Fibroblast of the aortic adventitia (primary cell): ENCODE measurements around the gene RALA. TPM values are rescaled to one million over a fixed set of nuclear protein-coding genes. Genes with fewer than 3 reads are reported as not detected.
"Not testable (repeated sequence)": the region's sequence is repeated elsewhere in the genome, so short reads cannot be mapped to it uniquely, and the experiment has no call there.

Source experiments
- DNase-seq: peaks from one replicate; pipeline ENCODE4 v3.0.0-alpha.2; 2010; ENCODE audit warnings: low read depth
- H3K4me3 ChIP-seq: 2 replicates; pipeline ENCODE4 v1.5.1; 2011; ENCODE audit warnings: low read depth, mild to moderate bottlenecking, control low read depth, low read length, moderate library complexity
- CTCF ChIP-seq: IDR thresholded peaks from 2 replicates; pipeline ENCODE4 v1.5.1; 2011; ENCODE audit warnings: mild to moderate bottlenecking, low read length, control low read depth, inconsistent platforms; ENCODE audit not compliant: insufficient read depth
- total RNA-seq: library from RNA; depleted of rRNA; stranded (reverse); fragments of >200 nt; gene quantifications from 2 replicates; pipeline ENCODE4 v1.2.3, GENCODE V29; 2012; ENCODE audit warnings: low replicate concordance

The RALA gene
- total RNA-seq, 1 donor = 42.7 TPM

GRCh38 chr7:39676346-39676745 lies 53.0 kb downstream of the RALA start:
- no peak for DNase-seq
- TF ChIP-seq CTCF = no peak
- no peak overlapping the region for H3K4me3 ChIP-seq

- peak; percentile 46 for DNase-seq
- H3K4me3 ChIP-seq = no peak overlapping the region
- no peak for TF ChIP-seq CTCF
Measured at GRCh38 chr7:39678930-39679709, 55.7 kb downstream of the RALA start.

GRCh38 chr7:39679874-39680273 lies 56.5 kb downstream of the RALA start:
- H3K4me3 ChIP-seq, DNase-seq: not testable (repeated sequence)

GRCh38 chr7:39681887-39682441 lies 58.6 kb downstream of the RALA start:
- no peak for DNase-seq
- TF ChIP-seq CTCF = no peak
- no peak overlapping the region for H3K4me3 ChIP-seq

- TF ChIP-seq CTCF = no peak
- no peak overlapping the region for H3K4me3 ChIP-seq
- DNase-seq = peak; percentile 78
Measured at GRCh38 chr7:39683216-39683845, 60.0 kb downstream of the RALA start.

GRCh38 chr7:39686261-39686924 lies 63.0 kb downstream of the RALA start:
- DNase-seq = peak; percentile 69
- no peak for TF ChIP-seq CTCF
- no peak overlapping the region for H3K4me3 ChIP-seq
